Measurements from ENCODE around the gene ZNF672. TPM values are rescaled to one million over a fixed set of nuclear protein-coding genes. Genes with fewer than 3 reads are reported as not detected.

ZNF672 gene
- total RNA-seq, 1 donor from 2014 or later, result 24.1 TPM

DNA sequence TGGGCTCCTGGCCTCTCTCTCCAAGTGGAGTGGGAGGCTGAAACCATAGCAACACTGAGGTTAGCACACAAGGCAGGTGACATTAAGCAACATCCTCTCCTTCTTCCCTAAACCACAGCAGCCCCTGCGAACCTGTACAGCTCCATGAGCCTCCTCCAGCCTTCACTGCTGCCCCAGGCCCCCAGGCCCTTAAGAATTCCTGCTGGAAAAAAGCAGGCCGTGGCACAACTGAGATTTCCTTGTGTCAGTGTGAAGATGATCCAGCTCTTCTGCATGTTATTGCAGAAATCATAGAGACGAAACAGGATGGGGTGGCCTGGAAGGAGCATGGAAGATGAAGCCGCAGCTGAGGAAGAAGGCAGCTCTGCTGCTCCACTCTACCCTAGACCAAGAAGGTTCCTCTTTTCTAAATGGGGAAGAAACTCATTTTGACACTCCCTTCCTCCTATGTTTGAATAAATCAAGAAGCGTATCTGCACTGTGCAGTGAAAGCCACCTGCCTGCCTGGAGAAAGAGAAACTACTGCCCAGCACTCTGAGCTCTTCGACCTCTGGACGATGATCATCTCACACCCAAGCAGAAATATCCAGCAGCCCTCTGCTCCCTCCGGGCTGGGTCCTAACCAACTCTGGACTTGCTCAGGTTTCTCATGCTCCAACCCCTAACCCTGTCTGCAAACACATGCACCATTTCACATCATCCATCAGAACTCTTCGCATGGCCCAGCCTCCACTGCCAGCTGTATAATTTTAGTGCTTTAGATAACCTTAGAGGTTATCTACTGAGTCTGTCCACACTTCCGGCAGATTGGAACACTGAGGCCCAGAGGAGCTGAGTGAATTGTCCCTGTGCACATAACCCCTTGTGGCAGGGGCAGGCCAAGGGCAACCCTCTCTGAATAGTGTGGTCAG is 33.0 kb upstream of the ZNF672 start:
- no peak overlapping the region for H3K4me3 Mint-ChIP-seq (ENCODE audit: unreplicated experiment)
- H3K27ac Mint-ChIP-seq (ENCODE audit: unreplicated experiment), result no peak overlapping the region
- H3K27me3 Mint-ChIP-seq (ENCODE audit: unreplicated experiment), result peaks cover 13% of the 10 kb centered on the region
- TF ChIP-seq, protein P1, sequence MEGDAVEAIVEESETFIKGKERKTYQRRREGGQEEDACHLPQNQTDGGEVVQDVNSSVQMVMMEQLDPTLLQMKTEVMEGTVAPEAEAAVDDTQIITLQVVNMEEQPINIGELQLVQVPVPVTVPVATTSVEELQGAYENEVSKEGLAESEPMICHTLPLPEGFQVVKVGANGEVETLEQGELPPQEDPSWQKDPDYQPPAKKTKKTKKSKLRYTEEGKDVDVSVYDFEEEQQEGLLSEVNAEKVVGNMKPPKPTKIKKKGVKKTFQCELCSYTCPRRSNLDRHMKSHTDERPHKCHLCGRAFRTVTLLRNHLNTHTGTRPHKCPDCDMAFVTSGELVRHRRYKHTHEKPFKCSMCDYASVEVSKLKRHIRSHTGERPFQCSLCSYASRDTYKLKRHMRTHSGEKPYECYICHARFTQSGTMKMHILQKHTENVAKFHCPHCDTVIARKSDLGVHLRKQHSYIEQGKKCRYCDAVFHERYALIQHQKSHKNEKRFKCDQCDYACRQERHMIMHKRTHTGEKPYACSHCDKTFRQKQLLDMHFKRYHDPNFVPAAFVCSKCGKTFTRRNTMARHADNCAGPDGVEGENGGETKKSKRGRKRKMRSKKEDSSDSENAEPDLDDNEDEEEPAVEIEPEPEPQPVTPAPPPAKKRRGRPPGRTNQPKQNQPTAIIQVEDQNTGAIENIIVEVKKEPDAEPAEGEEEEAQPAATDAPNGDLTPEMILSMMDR (IDR thresholded peaks at IDR 0.05), result no peak
- peaks cover 2% of the 10 kb centered on the region for H3K4me1 Mint-ChIP-seq (ENCODE audit: unreplicated experiment)
- no peaks in the 10 kb centered on the region for H3K36me3 Mint-ChIP-seq (ENCODE audit: unreplicated experiment)
- no peak for DNase-seq (ENCODE audit: extremely low spot score, unreplicated experiment)
- peaks cover 3% of the 10 kb centered on the region for H3K9me3 Mint-ChIP-seq (ENCODE audit: unreplicated experiment)

DNA sequence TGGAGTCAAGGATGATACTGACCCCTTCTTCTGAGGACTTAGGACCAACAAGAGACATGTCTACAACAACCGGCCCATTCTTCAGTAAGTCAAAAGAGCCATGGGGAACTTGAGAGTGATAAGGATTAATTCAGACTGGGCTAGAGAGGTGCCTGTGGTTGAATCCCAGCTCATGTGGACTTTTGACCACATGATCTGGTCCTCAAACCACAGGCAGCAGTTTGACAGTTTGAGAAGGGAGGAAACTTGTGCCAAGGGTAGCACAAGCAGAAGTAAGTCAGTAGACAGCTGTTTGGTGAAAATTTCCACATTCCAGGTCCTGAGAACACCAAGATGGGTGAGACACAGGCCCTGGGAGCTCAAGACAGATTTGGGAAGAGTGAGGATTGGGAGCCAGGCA is 32.1 kb upstream of the ZNF672 start:
- Mint-ChIP-seq H3K4me1 (ENCODE audit: unreplicated experiment) (peaks cover 10% of the 10 kb centered on the region), H3K36me3 (ENCODE audit: unreplicated experiment) (no peaks in the 10 kb centered on the region), H3K27ac (ENCODE audit: unreplicated experiment) (no peak overlapping the region), H3K27me3 (ENCODE audit: unreplicated experiment) (peaks cover 9% of the 10 kb centered on the region), H3K4me3 (ENCODE audit: unreplicated experiment) (no peak overlapping the region), H3K9me3 (ENCODE audit: unreplicated experiment) (peaks cover 3% of the 10 kb centered on the region)
- no peak for DNase-seq (ENCODE audit: extremely low spot score, unreplicated experiment)
- TF ChIP-seq, protein P1 (IDR thresholded peaks at IDR 0.05), result no peak

DNA sequence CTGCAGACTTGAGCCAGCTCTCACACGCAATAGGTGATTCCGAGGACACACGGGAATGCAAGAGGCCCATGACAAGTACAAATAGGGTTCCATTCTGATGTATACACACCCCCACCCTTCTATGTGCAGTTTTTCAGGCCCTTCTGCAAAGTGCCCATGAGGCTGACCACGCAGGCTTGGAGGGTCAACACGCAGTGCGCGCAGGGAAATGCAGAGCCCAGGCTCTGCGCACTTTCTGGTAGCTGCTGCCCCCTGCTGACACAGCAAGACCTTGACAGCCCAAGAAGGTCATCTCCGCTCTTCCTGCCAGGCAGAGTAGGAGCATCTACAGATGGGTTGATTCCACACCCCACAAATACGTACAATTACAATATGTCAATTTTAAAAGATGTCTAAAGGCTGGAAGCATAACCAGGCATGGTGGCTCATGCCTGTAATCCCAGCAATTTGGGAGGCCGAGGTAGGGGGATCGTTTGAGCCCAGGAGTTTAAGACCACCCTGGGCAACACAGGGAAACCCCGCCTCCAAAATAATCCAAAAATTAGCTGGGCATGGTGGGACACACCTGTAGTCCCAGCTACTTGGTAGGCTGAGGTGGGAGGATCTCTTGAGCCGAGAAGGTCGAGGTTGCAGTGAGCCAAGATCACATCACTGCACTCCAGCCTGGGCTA is 30.8 kb upstream of the ZNF672 start:
- no peak overlapping the region for H3K4me3 Mint-ChIP-seq (ENCODE audit: unreplicated experiment)
- TF ChIP-seq, protein P1 (IDR thresholded peaks at IDR 0.05), result peak; percentile 55
- peaks cover 17% of the 10 kb centered on the region for H3K4me1 Mint-ChIP-seq (ENCODE audit: unreplicated experiment)
- no peak for DNase-seq (ENCODE audit: extremely low spot score, unreplicated experiment)
- H3K9me3 Mint-ChIP-seq (ENCODE audit: unreplicated experiment), result no peaks in the 10 kb centered on the region
- no peaks in the 10 kb centered on the region for H3K27me3 Mint-ChIP-seq (ENCODE audit: unreplicated experiment)
- no peak overlapping the region for H3K27ac Mint-ChIP-seq (ENCODE audit: unreplicated experiment)
- H3K36me3 Mint-ChIP-seq (ENCODE audit: unreplicated experiment), result peaks cover 5% of the 10 kb centered on the region

DNA sequence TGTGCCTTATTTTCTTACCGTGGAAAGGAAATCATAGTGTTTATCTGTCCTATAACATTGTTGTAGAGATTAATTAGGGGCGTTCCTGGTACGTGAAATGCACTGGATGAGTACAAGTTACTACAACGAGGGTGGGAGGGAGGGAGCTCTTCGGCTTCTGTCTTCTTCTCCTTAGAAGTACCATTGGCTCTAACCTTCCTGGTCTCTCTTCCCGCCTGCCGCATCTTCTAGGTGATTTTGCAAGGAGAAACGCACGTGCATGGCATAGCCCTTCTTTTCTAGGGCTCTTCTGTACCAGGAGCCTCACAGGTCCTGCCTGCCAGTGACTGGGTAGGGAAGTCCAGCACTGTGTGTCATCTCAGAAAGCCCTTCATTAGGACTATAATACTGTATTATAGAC is 29.1 kb upstream of the ZNF672 start:
- Mint-ChIP-seq H3K4me1 (ENCODE audit: unreplicated experiment) (peaks cover 17% of the 10 kb centered on the region), H3K27ac (ENCODE audit: unreplicated experiment) (no peak overlapping the region), H3K36me3 (ENCODE audit: unreplicated experiment) (peaks cover 19% of the 10 kb centered on the region), H3K27me3 (ENCODE audit: unreplicated experiment) (no peaks in the 10 kb centered on the region), H3K4me3 (ENCODE audit: unreplicated experiment) (no peak overlapping the region), H3K9me3 (ENCODE audit: unreplicated experiment) (no peaks in the 10 kb centered on the region)
- TF ChIP-seq, protein P1 (IDR thresholded peaks at IDR 0.05), result no peak
- no peak for DNase-seq (ENCODE audit: extremely low spot score, unreplicated experiment)

Data from osteocyte (in vitro differentiated cells).